ENCODE measurements around the gene FAM186B.

The FAM186B gene

GRCh38 chr12:49566361-49566760, 39.1 kb downstream of the FAM186B start:
- DNase-seq, result no peak

- no peak for DNase-seq
These were observed 39.8 kb downstream of the FAM186B start for GRCh38 chr12:49565406-49566265.

- no peak for DNase-seq
These were observed 40.6 kb downstream of the FAM186B start for GRCh38 chr12:49564686-49565405.

- no peak for DNase-seq
These were observed 41.3 kb downstream of the FAM186B start for GRCh38 chr12:49563951-49564685.

GRCh38 chr12:49562831-49563230, 42.6 kb downstream of the FAM186B start:
- no peak for DNase-seq

GRCh38 chr12:49562233-49562632, 43.2 kb downstream of the FAM186B start:
- DNase-seq, result no peak

- DNase-seq, result no peak
These were observed 44.7 kb downstream of the FAM186B start for GRCh38 chr12:49560695-49561094.

- DNase-seq, result no peak
These were observed 46.3 kb downstream of the FAM186B start for GRCh38 chr12:49559011-49559675.

- no peak for DNase-seq
These were observed 46.9 kb downstream of the FAM186B start for GRCh38 chr12:49558526-49558925.

- no peak for DNase-seq
These were observed 47.6 kb downstream of the FAM186B start for GRCh38 chr12:49557917-49558215.

- no peak for DNase-seq
These were observed 48.1 kb downstream of the FAM186B start for GRCh38 chr12:49557187-49557916.

GRCh38 chr12:49556391-49557186, 48.9 kb downstream of the FAM186B start:
- DNase-seq, result no peak

- no peak for DNase-seq
These were observed 49.6 kb downstream of the FAM186B start for GRCh38 chr12:49555631-49556390.

GRCh38 chr12:49554266-49554665, 51.2 kb downstream of the FAM186B start:
- DNase-seq, result no peak

GRCh38 chr12:49553512-49554088, 51.8 kb downstream of the FAM186B start:
- DNase-seq, result no peak

- DNase-seq, result no peak
These were observed 52.5 kb downstream of the FAM186B start for GRCh38 chr12:49552899-49553298.

- no peak for DNase-seq
These were observed 53.0 kb downstream of the FAM186B start for GRCh38 chr12:49552425-49552824.

- DNase-seq, result no peak
These were observed 53.4 kb downstream of the FAM186B start for GRCh38 chr12:49552014-49552413.

GRCh38 chr12:49550693-49551252, 54.7 kb downstream of the FAM186B start:
- no peak for DNase-seq

Measured in activated CD8-positive, alpha-beta memory T cell treated with anti-CD3 and anti-CD28 coated beads, Interleukin-2, amount 50 U/mL, for 4 hours (primary cell).